Measurements from ENCODE around the gene SNX14.
"Not testable (repeated sequence)": the region's sequence is repeated elsewhere in the genome, so short reads cannot be mapped to it uniquely, and the experiment has no call there.

Gene SNX14

GRCh38 chr6:85544776-85545175, 48.9 kb downstream of the SNX14 start:
- TF ChIP-seq, protein P1, sequence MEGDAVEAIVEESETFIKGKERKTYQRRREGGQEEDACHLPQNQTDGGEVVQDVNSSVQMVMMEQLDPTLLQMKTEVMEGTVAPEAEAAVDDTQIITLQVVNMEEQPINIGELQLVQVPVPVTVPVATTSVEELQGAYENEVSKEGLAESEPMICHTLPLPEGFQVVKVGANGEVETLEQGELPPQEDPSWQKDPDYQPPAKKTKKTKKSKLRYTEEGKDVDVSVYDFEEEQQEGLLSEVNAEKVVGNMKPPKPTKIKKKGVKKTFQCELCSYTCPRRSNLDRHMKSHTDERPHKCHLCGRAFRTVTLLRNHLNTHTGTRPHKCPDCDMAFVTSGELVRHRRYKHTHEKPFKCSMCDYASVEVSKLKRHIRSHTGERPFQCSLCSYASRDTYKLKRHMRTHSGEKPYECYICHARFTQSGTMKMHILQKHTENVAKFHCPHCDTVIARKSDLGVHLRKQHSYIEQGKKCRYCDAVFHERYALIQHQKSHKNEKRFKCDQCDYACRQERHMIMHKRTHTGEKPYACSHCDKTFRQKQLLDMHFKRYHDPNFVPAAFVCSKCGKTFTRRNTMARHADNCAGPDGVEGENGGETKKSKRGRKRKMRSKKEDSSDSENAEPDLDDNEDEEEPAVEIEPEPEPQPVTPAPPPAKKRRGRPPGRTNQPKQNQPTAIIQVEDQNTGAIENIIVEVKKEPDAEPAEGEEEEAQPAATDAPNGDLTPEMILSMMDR (IDR thresholded peaks at IDR 0.05; ENCODE audit: low read depth, low read length): no peak
- no peak overlapping the region for H3K4me3 ChIP-seq (ENCODE audit: low read depth, low read length)

- TF ChIP-seq, protein P1 (IDR thresholded peaks at IDR 0.05; ENCODE audit: low read depth, low read length): no peak; the same call in 1 of the 2 replicates
- H3K4me3 ChIP-seq (ENCODE audit: low read depth, low read length): no peak overlapping the region
Observed at GRCh38 chr6:85537055-85537494, 56.6 kb downstream of the SNX14 start.

DNA sequence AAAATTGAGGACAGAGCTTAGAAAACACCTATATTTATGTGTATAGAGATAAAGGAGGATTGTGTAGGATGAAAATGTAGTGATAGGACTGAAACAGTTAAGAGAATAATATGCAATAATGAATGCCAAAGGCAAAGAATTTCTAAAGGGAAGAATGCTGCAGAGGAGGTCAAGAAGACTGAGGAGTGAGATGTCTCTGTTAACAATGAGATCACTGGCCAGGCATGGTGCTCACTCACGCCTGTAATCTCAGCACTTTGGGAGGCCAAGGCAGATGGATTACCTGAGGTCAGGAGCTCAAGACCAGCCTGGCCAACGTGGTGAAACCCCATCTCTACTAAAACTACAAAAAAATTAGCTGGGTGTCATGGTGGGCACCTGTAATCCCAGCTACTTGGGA, 69.4 kb downstream of the SNX14 start:
- H3K4me3 ChIP-seq (ENCODE audit: low read depth, low read length): not testable (repeated sequence)

DNA sequence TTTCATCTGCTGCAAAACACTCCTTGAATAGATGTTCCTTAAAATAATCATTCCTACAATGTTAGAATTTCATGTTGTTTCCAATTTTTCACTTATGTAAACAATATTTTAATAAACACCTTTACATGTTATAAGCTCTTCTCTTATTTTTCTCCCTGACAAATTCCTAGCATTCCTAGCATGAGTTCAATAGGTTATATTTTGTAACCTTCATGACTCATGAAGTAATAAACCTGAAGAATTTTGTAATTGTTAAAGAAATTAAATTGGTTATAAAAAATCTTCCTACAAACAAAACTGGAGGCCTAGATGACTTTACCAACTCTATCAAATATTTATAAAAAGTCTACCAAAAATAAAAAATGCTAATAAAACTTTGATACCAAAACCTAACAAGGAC, 77.5 kb downstream of the SNX14 start:
- TF ChIP-seq, protein P1 (IDR thresholded peaks at IDR 0.05; ENCODE audit: low read depth, low read length): no peak
- H3K4me3 ChIP-seq (ENCODE audit: low read depth, low read length): no peak overlapping the region

GRCh38 chr6:85506441-85507093, 87.1 kb downstream of the SNX14 start:
- TF ChIP-seq, protein P1 (IDR thresholded peaks at IDR 0.05; ENCODE audit: low read depth, low read length): no peak
- no peak overlapping the region for H3K4me3 ChIP-seq (ENCODE audit: low read depth, low read length)

- no peak overlapping the region for H3K4me3 ChIP-seq (ENCODE audit: low read depth, low read length)
- TF ChIP-seq, protein P1 (IDR thresholded peaks at IDR 0.05; ENCODE audit: low read depth, low read length): no peak
Observed at GRCh38 chr6:85498596-85499258, 94.9 kb downstream of the SNX14 start.

- TF ChIP-seq, protein P1 (IDR thresholded peaks at IDR 0.05; ENCODE audit: low read depth, low read length): no peak
- no peak overlapping the region for H3K4me3 ChIP-seq (ENCODE audit: low read depth, low read length)
Observed at GRCh38 chr6:85496856-85497255, 96.8 kb downstream of the SNX14 start.
